Measurements from ENCODE around the gene FAM114A2. TPM values are rescaled to one million over a fixed set of nuclear protein-coding genes. Genes with fewer than 3 reads are reported as not detected.
A peak's percentile ranks its signal among the peaks of the same experiment; 100 is the strongest.

Gene FAM114A2
- total RNA-seq, 1 experiment from 2014 or later: 19.1 TPM

DNA sequence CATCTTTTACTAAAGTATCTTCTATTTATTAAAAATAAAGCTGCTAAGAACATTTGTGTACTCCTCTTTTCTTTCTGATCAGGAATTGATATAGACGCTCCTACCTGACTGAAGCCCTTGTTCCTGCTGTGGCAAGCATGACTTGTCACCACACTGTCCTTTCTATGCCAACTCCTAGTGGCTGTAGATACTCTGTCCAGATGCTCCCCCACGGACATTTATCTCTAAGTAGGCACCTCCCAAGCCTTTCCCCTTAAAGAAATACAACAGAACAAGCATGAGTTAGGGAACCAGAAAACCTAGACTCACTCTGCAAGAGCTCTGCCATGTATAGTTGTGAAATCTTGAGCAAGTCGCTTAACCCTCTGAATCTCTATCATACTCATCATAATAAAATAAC lies 53.2 kb downstream of the FAM114A2 start:
- no peaks in the 10 kb centered on the region for H3K9me3 ChIP-seq (replicated peaks)
- no peak overlapping the region for H3K27ac ChIP-seq
- no peaks in the 10 kb centered on the region for H3K36me3 ChIP-seq
- H3K27me3 ChIP-seq: no peaks in the 10 kb centered on the region
- no peaks in the 10 kb centered on the region for H3K4me1 ChIP-seq
- no peak for DNase-seq
- H3K4me3 ChIP-seq: no peak overlapping the region

DNA sequence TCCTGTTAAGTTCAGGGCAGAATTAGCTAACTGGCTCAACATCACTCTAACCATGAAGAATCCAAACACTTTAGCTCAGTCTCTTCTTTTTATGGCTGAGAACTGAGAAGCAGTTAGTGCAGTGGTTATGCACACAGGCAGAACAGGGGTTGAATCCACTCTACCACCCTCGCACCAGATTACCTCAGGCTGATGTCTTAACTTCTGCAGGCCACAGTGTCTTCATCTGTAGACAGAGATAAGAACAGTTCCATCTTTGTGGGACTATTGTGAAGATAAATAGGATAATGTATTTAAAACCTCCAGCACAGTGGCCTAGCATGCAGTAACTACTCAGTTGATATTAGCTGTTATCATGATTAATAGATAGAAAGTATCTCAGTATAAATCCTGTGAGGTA lies 54.8 kb downstream of the FAM114A2 start:
- H3K27me3 ChIP-seq: no peaks in the 10 kb centered on the region
- H3K9me3 ChIP-seq (replicated peaks): no peaks in the 10 kb centered on the region
- H3K27ac ChIP-seq: no peak overlapping the region
- H3K4me3 ChIP-seq: no peak overlapping the region
- DNase-seq: no peak
- no peaks in the 10 kb centered on the region for H3K36me3 ChIP-seq
- peaks cover 6% of the 10 kb centered on the region; the same call in 1 of the 2 replicates for H3K4me1 ChIP-seq

DNA sequence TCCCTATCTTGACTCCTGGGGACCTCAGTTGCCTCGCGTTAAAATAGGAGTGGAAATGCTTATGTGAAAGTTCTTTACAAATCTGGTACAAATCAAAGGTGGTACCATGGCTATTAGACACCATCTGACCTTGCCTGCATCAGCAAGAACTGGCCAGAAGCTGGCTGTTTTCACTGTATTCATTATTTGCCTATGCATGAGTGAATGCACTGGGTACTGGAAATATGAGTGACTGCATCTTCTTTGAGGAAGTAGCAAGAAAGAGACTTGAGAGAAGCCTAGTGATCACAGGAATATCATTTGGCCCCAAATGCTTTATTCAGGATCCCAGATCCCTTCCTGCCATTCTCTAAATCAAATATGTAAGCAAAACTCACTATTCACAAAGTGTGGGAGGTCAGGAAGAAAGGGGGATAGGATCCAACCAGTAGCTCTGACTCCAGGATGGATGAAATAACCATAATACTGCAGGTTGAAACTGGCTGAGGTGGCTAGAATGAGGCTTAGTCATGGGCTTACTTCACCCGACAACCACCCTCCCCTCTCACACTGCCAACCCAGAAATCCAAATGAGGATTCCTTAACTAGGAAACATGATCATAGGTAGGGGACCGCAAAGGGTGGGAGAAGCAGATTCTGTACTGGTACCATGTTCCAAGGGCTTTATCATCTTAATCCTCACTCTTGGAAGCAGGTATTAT lies 56.7 kb downstream of the FAM114A2 start:
- Histone ChIP-seq H3K9me3 (replicated peaks) (no peaks in the 10 kb centered on the region), H3K4me1 (peaks cover 8% of the 10 kb centered on the region; the same call in 1 of the 2 replicates), H3K27me3 (peaks cover 7% of the 10 kb centered on the region; the same call in 1 of the 2 replicates), H3K27ac (no peak overlapping the region), H3K36me3 (no peaks in the 10 kb centered on the region), H3K4me3 (no peak overlapping the region)
- no peak for DNase-seq

DNA sequence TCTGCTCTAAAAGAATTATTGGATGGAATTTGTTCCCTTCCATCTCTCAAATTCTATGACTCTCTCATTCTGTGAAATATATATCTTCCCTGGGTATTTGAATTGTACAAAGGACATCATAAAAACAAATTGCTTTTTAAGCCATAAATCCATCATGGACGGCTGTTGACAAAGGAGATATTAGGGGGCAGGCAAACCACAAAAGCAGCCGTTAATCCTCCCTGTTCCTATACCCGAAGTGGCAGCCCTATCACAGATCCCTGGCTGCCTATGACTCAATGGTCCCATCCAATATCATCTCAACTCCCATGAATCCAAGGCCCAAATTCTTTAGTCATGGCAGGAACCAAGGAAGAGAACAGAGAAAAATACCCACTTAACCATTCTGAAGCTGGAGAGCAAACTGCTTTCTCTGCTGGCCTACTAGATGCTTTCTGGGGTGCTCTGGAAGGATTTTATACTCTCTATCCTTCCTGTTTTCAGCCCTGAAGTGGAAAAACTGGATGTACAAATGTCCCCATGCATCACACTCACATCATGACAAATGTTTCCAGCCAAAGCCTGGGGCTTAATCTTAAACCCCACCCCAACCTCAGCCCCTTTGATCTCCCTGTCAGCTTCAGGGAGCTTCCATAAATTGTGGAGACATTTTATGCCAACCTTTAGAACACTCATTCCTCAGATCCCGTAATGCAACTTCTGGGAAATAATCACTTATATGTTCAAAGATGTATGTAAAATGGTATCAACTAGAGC lies 59.5 kb downstream of the FAM114A2 start:
- Histone ChIP-seq H3K4me3 (no peak overlapping the region), H3K36me3 (no peaks in the 10 kb centered on the region), H3K4me1 (peaks cover 8% of the 10 kb centered on the region; the same call in 1 of the 2 replicates), H3K9me3 (replicated peaks) (no peaks in the 10 kb centered on the region), H3K27ac (no peak overlapping the region), H3K27me3 (peaks cover 21% of the 10 kb centered on the region)
- peak in 1 of 2 experiments; percentile 24 for DNase-seq

DNA sequence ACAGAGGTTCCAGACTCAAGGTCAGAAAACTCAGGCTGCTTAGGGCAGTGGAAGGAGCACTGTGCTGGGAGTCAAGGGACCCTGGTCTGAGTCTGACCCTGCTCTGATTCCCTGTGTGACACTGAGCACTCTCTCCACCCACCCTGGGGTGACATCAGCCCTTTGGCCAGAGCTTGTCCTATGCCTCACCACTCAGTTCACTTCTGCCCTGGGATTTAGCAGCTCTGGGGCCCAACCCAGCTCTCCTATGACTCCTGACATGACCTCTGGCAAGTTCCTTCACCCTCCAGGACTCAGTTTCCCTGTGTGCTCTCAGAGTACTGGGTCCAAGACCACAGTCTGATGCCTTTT lies 63.9 kb downstream of the FAM114A2 start:
- Histone ChIP-seq H3K4me1 (peaks cover 8% of the 10 kb centered on the region; the same call in 1 of the 2 replicates), H3K4me3 (no peak overlapping the region), H3K36me3 (no peaks in the 10 kb centered on the region), H3K27ac (no peak overlapping the region), H3K9me3 (replicated peaks) (no peaks in the 10 kb centered on the region), H3K27me3 (peaks cover 24% of the 10 kb centered on the region)
- no peak for DNase-seq

DNA sequence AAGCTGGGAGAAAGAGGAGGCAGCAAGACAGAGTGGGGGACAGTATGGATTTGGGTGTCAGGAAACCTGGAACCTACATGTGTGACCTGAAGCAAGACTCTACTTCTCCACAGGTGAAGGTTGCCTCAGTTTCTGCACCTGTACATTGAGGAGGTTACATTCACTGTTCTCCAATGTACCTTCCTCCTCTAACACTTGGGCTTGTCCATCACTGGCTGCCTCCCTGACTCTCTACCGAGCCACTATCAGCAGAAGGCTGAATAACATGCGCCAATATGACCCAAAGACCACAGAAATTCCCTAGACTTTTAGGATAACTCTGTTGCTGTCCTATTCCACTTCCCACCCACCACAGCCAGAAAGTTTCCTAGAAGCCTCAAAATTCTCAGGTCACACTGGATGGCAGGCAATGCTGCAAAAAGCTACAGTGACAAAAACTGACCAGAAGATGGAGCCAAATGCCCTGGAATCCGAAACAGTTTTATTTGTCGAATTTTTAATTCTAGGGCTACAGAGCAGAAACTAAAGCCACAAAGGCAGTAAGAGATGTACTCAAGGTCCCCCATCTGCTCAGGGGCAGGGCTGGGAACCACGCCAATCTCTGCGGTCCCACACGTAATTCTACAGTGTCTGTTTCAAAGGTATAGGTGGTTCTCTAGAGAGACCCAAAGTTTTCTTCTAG lies 64.4 kb downstream of the FAM114A2 start:
- Histone ChIP-seq H3K4me3 (no peak overlapping the region), H3K36me3 (no peaks in the 10 kb centered on the region), H3K27me3 (peaks cover 24% of the 10 kb centered on the region), H3K4me1 (peaks cover 5% of the 10 kb centered on the region; the same call in 1 of the 2 replicates), H3K9me3 (replicated peaks) (no peaks in the 10 kb centered on the region), H3K27ac (no peak overlapping the region)
- DNase-seq: peak in 1 of 2 experiments; percentile 72

DNA sequence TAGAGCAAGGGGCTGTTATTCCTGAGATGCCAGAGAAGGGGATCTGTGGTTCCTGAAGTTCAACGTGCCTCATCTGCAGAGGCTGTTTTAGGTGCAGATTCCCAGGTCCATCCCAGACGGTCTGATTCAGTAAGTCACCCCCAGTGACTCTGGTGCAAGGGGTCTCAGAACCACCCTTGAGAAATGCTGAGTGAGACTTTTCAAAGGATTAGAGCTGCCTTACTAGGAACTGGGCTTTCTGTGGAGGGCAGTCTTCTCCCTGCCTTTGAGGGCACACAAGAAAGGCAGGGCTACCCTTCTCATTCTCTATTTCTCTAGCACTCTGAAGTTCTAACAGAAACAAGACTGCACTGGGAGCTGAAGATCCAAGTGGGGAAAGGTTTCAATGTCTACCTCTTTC lies 66.5 kb downstream of the FAM114A2 start:
- Histone ChIP-seq H3K36me3 (no peaks in the 10 kb centered on the region), H3K9me3 (replicated peaks) (no peaks in the 10 kb centered on the region), H3K27ac (no peak overlapping the region), H3K4me3 (no peak overlapping the region), H3K4me1 (no peaks in the 10 kb centered on the region), H3K27me3 (peaks cover 19% of the 10 kb centered on the region)
- no peak for DNase-seq

DNA sequence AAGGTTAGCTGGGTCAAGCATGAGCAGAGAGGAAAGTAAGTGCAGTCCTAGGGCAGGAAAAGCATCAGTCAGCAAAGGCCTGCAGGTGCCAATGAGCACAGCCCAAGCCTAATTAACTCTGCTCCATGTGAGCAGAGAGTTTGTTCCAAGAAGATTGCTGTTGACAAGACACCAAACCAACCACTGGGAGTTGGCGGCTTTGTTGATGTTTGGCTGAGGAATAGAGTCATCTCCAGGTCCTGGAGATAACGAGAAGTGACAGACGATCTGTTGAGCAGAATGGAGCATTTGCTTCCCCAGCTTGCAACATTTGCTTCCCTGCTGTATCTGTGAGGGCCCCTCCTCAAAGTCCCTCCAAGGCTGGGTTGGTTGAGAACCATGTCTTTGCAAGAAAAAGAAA lies 68.2 kb downstream of the FAM114A2 start:
- Histone ChIP-seq H3K9me3 (replicated peaks) (no peaks in the 10 kb centered on the region), H3K4me1 (no peaks in the 10 kb centered on the region), H3K4me3 (no peak overlapping the region), H3K36me3 (no peaks in the 10 kb centered on the region), H3K27ac (no peak overlapping the region), H3K27me3 (peaks cover 3% of the 10 kb centered on the region; the same call in 1 of the 2 replicates)
- DNase-seq: no peak

DNA sequence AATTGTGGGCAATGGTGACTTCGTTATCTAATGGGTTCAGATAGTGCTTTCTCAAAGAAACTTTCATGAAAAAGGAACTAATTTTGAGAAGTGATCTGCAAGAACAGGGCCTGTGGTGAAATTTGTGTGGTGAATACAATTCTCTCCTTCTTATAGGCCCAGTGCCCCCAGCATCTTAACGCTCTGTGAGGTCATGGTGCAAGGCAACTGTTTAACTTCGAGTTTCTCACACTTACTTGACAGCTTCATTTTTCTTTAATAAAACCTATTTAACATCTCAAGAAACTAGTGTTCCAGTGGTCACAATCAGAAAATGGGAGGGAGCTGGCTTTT lies 69.2 kb downstream of the FAM114A2 start:
- no peaks in the 10 kb centered on the region for H3K36me3 ChIP-seq
- no peaks in the 10 kb centered on the region for H3K4me1 ChIP-seq
- no peaks in the 10 kb centered on the region for H3K9me3 ChIP-seq (replicated peaks)

DNA sequence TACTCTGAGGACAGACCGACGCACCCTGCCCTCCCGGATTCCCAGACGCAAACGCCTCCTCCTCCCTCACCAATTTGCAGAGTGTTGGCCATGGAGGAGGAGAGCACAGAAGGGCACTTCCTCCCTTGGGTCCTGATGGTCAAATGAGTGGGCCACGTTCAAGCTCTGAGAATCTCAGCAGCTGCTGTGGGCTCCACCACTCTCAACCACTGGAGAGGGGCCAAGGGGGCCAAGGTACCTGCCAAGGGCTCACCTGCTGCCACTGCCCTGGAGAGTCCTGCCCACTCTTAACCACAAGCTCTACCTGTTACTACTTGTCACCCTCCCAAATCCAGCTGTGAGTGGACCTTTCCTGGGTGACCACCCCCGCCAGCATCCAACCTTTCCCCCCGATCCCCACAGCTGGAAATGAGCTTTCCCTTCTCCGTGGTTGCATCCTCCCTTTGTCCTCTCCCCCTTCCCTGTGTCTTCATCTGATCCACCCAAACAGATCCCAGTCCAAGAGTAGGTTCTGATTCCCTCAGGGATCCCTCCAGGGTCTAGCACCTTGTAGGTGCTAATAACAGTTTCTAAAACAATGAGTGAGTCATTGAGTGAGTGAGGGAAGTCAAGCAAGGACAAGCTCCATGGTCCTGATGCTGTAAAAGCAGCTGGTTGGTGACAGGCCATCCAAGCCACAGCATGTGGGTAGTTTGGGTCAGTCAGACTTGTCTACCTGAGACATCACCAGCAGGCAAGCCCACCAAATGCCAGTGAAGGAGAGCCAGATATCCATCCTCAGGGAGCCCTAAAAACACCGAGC lies 69.7 kb downstream of the FAM114A2 start:
- H3K27me3 ChIP-seq: 0 out of 2 replicates have a peak, but pooled peaks cover 3% of the 10 kb centered on the region
- no peaks in the 10 kb centered on the region for H3K9me3 ChIP-seq (replicated peaks)
- H3K4me3 ChIP-seq: no peak overlapping the region
- DNase-seq: no peak
- no peaks in the 10 kb centered on the region for H3K4me1 ChIP-seq
- no peak overlapping the region for H3K27ac ChIP-seq
- no peaks in the 10 kb centered on the region for H3K36me3 ChIP-seq

More for the DNA sequence above, 69.2 kb downstream of the FAM114A2 start:
- no peak overlapping the region for H3K4me3 ChIP-seq
- no peak for DNase-seq
- H3K27me3 ChIP-seq: 0 out of 2 replicates have a peak, but pooled peaks cover 3% of the 10 kb centered on the region
- H3K27ac ChIP-seq: no peak overlapping the region

DNA sequence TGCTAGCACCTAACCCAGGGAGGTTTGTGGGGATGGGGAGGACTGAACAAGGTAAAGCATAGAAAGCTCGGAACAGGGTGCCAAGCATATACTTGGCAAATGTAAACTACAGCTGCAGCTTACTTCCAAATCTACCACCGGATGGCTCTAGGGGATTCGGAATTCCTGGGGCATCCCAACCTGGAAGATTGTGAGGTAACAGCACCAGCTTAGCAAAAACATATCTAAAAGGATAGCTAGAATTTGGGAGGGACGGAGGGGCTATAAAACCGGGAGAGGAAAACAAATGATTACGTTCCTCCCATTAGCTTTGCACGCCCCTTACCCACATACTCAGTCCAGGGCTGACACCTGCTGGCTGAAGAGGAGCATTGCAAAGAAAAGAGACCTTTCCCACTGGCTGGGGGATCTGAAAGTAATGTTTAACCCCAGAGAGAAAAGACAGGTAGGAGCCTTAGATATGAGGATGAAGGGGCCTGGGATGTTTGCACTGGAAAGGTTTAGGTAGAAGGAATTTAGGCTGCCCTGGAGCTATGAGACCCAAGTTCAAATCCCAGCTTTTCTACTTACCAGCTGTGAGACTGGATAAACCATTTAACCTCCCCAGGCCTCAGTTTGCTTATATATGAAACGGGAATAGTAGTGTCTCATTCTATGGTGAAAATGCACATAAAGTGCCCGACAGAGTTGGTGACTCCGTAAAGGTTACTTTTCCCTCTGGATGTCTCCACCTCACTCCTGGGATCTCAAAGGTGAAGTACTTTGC lies 73.6 kb downstream of the FAM114A2 start:
- DNase-seq: peak; percentile 33 to 83
- H3K4me1 ChIP-seq: no peaks in the 10 kb centered on the region
- no peak overlapping the region for H3K4me3 ChIP-seq
- H3K27me3 ChIP-seq: no peaks in the 10 kb centered on the region
- no peak overlapping the region for H3K27ac ChIP-seq
- no peaks in the 10 kb centered on the region for H3K9me3 ChIP-seq (replicated peaks)
- H3K36me3 ChIP-seq: no peaks in the 10 kb centered on the region

DNA sequence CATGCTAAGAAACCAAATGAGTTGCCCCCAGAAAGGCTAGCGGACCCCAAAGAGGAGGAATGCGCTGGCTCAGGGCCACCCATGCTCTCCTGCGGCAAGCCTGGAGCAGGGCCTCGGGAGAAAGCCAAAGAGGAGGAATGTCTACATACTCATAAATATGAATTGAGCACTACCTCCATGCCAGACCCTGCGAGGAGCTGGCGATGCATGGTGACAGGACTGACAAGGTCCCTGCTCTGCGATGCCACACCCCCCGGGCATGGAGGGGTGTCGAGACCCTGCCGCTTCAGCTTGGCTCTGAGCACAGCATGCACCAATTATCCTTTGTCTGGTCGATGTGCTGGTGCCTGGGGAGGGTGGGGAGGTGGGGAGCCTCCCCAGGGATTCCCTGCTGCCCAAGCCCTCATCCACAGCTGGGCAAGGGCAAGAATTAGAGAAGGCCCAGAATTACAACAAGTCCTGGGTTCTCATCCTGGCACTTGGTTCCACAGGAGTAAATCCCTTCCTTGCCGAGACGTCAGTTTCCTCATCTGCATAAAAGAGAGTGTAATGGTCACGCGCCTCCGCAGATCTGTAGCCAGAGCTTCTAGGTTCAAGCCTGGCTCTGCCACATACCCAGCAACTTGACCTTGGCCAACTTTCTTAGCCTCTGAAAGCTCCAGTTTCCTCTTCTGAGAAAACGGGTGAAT lies 74.4 kb downstream of the FAM114A2 start:
- no peaks in the 10 kb centered on the region for H3K9me3 ChIP-seq (replicated peaks)

More for the DNA sequence above, 74.4 kb downstream of the FAM114A2 start:
- Histone ChIP-seq H3K36me3 (no peaks in the 10 kb centered on the region), H3K27ac (no peak overlapping the region), H3K27me3 (no peaks in the 10 kb centered on the region), H3K4me3 (no peak overlapping the region), H3K4me1 (no peaks in the 10 kb centered on the region)
- no peak for DNase-seq

Data from SJCRH30 (cell line).